IPS-15b (cell line): ENCODE data around the gene SMCR8.
A peak's percentile ranks its signal among the peaks of the same experiment; 100 is the strongest.

Experiments used
- H3K27me3 ChIP-seq: one replicate; pipeline ENCODE4 v1.6.1; 2013; ENCODE audit warnings: low read length; ENCODE audit not compliant: control insufficient read depth, insufficient read depth
- H3K36me3 ChIP-seq: one replicate; pipeline ENCODE4 v1.6.1; 2013; ENCODE audit warnings: low read length; ENCODE audit not compliant: control insufficient read depth, insufficient read depth
- H3K4me1 ChIP-seq: one replicate; pipeline ENCODE4 v1.6.1; 2013; ENCODE audit warnings: mild to moderate bottlenecking, low read length; ENCODE audit not compliant: control insufficient read depth, insufficient read depth
- H3K4me3 ChIP-seq: one replicate; pipeline ENCODE4 v1.5.1; 2013; ENCODE audit warnings: low read depth, low read length
- H3K9ac ChIP-seq: one replicate; pipeline ENCODE4 v1.6.1; 2013; ENCODE audit warnings: low read depth, mild to moderate bottlenecking, low read length
- H3K9me3 ChIP-seq: one replicate; pipeline ENCODE4 v1.6.1; 2013; ENCODE audit warnings: mild to moderate bottlenecking, low read length; ENCODE audit not compliant: control insufficient read depth, insufficient read depth

SMCR8 gene

DNA sequence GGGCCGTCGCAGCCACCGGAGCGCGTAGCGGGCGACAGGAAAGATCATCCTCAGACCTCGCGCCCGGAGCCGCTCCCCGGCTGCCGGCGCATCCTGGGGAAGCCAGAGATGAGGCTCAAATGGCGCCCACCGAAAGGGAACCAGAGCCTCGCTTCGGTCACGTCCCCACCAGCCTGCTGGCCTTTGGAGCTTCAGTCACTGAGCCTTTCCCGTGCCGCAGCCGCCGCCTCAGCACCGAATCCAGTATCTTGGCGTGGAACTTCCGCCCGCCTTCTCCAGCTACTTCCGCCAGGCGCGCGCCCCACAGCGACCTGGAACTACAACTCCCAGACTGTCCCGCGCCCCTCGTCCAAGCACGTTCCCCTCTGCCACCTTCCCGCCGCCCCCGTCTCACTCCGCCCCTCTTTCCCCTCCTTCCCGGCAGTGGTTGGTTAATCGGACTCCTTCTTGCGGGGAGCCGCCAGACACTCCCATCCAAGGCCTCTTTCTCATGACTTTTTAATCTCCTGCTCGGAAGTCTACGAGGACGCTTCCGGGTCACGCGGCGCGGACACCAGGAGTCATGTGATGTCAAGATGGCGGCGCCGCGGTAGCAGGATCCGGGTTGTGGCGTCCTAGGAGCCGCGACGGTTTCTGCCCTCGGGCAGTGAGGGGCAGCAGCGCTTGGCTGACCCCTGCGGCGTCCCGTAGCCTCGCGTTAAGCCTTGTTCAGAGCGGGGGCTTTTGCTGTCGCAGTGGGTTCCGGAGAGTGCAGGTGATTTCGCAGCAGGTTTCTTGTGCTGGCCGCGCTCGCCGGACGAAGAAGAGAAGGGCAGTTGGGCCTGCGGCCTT, at the start of gene SMCR8, which contains the start of gene TOP3A:
TSS of gene SMCR8 (plus strand) at position 563 of the 831 bp plus-strand sequence. CDS start 497 bp downstream, outside the sequence.
TSS of gene TOP3A (minus strand) at position 264 of the 831 bp plus-strand sequence. CDS start at position 48, 216 bp downstream.
- peak within 1 kb of the TSS; percentile 97 for H3K4me3 ChIP-seq
- H3K27me3 ChIP-seq = no peaks in the 10 kb centered on the region
- peaks cover 4% of the 10 kb centered on the region for H3K4me1 ChIP-seq
- H3K36me3 ChIP-seq = peaks cover 26% of the 10 kb centered on the region
- H3K9me3 ChIP-seq = no peaks in the 10 kb centered on the region
- peak within 1 kb of the TSS; percentile 96 for H3K9ac ChIP-seq

DNA sequence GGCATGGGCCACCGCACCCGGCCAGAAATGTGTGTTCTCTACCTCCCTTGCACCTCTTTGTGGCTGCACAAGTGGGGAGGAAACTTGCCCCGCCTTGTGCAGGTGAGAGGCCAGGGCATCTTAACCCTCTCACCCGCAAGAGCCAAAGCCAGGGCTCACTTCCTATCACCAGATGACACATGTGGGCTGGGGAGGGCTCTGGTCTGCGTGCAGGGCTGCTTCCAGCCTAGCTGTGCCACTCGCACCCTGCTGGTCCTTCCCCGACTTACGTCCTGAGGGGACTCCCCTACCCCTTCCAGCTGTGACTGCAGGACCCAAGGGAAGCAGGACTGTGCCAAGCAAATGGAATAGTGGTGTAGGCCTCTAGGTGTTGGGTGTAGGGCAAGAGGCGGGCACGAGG, 47.7 kb upstream of the SMCR8 start:
- Histone ChIP-seq H3K4me1 (peaks cover 2% of the 10 kb centered on the region), H3K27me3 (no peaks in the 10 kb centered on the region), H3K4me3 (no peak overlapping the region), H3K9ac (no peak overlapping the region), H3K9me3 (no peaks in the 10 kb centered on the region), H3K36me3 (peaks cover 24% of the 10 kb centered on the region)

DNA sequence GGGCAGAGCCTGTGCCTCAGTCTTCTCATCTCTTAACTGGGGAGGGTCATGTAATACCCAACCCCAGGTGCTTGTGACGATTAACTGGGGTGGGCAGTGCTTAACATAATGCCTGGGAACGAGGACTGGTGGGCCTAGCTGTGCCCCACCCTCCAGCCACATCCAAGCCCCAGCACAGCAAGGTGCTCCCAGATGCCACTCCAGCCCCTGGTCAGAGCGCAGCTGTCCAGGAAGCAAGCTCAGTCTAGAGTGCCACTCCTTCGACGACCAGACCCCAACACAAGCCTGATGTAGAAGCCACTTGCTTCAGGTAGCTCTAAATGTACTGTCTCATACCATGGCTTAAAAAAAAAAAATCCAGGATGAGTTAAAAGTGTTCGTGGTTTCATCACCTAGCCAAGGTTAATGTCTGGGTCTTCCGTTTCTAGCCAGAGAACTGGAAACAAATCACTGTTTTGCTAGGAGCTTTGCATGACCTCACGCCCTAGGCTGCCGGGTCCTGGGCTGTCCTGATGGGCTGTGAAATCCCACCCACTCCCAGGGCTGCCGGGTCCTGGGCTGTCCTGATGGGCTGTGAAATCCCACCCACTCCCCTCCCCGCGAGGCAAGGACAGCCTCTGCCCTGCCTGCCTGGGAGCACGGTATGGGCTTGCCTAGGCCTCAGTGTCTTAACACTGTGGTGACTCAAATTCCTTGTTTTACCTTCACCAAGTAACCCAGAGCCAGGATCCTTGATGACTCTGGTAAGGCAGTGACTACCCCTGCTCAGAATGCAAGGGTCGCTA, 47.0 kb upstream of the SMCR8 start:
- peaks cover 2% of the 10 kb centered on the region for H3K4me1 ChIP-seq
- H3K27me3 ChIP-seq = no peaks in the 10 kb centered on the region
- peaks cover 22% of the 10 kb centered on the region for H3K36me3 ChIP-seq
- H3K4me3 ChIP-seq = no peak overlapping the region
- no peaks in the 10 kb centered on the region for H3K9me3 ChIP-seq
- no peak overlapping the region for H3K9ac ChIP-seq

DNA sequence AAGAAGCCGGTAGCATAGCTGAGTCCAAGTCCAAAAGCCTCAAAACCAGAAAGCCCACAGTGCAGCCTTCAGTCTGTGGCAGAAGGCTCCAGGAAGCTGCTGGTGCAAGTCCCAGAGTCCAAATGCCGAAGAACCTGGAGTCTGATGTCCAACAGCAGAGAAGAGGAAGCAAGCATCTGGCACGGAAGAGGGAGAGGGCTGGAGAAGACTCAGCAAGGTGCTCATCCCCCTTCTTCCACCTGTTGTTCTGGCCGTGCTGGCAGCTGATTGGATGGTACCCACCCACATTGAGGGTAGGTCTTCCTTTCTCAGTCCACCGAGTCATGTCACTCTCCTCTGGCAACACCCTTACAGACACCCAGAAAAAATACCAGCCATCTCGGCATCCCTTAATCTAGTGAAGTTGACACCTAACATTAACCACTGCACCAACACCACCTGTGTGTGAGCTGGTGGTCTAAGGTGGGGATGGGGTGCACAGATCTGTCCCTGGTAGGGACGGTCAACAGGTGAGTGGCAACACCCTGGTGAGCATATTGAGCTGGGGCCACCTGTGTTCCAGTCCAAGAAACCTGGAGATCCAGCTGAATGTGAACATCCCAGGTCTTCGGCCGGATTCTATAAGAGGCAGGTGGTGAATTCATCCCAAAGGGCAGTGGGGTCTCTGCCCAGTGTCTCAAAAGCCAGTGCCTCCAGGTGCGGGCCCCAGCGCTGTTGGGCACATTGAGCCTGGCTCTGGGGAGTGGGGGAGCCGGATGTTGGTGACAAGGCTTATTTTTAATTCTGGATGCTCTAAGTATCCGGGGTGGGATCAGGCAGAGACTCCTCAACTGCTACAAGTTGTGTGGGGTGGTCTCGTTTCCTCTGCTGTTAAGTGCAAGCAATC, 44.8 kb upstream of the SMCR8 start:
- Histone ChIP-seq H3K9me3 (no peaks in the 10 kb centered on the region), H3K4me1 (peaks cover 2% of the 10 kb centered on the region), H3K36me3 (peaks cover 14% of the 10 kb centered on the region), H3K4me3 (no peak overlapping the region), H3K9ac (no peak overlapping the region), H3K27me3 (no peaks in the 10 kb centered on the region)

DNA sequence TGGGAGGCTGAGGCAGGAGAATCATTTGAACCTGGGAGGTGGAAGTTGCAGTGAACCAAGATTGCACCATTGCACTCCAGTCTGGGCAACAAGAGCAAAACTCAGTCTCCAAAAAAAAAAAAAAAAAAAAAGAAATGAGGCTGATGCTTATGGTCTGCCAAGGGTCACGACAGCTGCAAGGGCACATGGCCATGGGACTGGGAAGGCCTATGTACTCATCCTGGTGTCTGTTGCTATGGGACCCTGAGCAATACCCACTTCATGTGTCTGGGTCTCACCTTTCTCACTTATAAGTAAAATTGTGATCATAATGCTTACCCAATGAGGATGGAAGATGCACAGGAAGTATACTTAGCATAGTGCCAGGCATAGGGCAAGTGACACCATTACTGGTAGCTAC, 38.0 kb upstream of the SMCR8 start:
- H3K4me1 ChIP-seq = no peaks in the 10 kb centered on the region
- H3K9me3 ChIP-seq = no peaks in the 10 kb centered on the region
- H3K9ac ChIP-seq = no peak overlapping the region
- H3K27me3 ChIP-seq = no peaks in the 10 kb centered on the region
- H3K36me3 ChIP-seq = peaks cover 61% of the 10 kb centered on the region
- no peak overlapping the region for H3K4me3 ChIP-seq

DNA sequence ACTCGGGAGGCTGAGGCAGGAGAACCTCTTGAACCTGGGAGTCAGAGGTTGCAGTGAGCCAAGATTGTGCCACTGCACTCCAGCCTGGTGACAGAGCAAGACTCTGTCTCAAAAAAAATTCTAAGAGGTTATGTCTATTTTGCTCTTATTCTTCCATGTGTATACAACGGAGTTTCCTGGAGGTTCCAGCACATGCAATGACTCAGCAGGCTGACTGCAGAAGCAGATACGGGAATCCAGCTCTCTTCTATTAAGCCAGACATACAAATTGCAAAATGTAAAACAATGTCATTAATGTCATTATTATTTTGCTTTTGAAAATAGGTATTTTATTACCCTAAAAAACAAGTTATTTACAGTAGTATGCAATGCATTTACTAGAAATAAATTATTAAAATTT, 36.2 kb upstream of the SMCR8 start:
- Histone ChIP-seq H3K36me3 (peaks cover 68% of the 10 kb centered on the region), H3K4me3 (no peak overlapping the region), H3K9ac (no peak overlapping the region), H3K9me3 (no peaks in the 10 kb centered on the region), H3K27me3 (no peaks in the 10 kb centered on the region), H3K4me1 (no peaks in the 10 kb centered on the region)

GRCh38 chr17:18280249-18280648, 34.8 kb upstream of the SMCR8 start:
- Histone ChIP-seq H3K4me1 (no peaks in the 10 kb centered on the region), H3K36me3 (peaks cover 67% of the 10 kb centered on the region), H3K27me3 (no peaks in the 10 kb centered on the region), H3K9me3 (no peaks in the 10 kb centered on the region), H3K4me3 (no peak overlapping the region), H3K9ac (no peak overlapping the region)

DNA sequence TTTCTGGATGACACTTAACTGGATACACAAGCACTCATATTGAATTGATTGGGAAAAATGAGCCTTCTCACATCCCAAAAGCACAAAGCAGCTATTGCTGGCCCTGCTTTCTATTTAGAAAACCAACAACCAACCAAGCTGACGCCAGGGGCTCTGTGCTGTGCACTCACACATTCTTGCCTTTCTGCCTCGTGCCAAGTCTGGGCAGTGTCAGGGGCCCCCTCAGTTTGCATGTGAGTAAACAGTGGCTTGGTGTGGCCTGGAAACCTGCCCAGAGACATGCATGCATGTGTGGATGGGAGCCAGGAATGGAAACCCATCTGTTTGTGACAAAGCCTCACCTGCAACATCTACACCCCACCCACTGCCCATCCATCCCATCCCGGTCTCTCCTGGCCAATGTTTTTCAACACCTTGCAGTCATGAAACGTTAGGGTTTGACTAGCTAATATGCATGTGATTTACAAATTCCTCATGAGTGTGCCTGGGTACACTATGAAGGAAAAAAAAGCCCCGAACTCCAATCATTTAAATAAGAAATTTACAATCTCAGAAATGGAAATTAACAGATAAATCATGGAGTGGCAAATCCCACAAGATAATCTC, 34.2 kb upstream of the SMCR8 start:
- no peaks in the 10 kb centered on the region for H3K27me3 ChIP-seq
- no peak overlapping the region for H3K4me3 ChIP-seq
- H3K4me1 ChIP-seq = no peaks in the 10 kb centered on the region
- peaks cover 69% of the 10 kb centered on the region for H3K36me3 ChIP-seq
- H3K9me3 ChIP-seq = no peaks in the 10 kb centered on the region
- no peak overlapping the region for H3K9ac ChIP-seq

GRCh38 chr17:18281788-18282187, 33.3 kb upstream of the SMCR8 start:
- no peaks in the 10 kb centered on the region for H3K4me1 ChIP-seq
- no peaks in the 10 kb centered on the region for H3K9me3 ChIP-seq
- no peak overlapping the region for H3K9ac ChIP-seq
- H3K36me3 ChIP-seq = peaks cover 60% of the 10 kb centered on the region
- H3K27me3 ChIP-seq = no peaks in the 10 kb centered on the region
- no peak overlapping the region for H3K4me3 ChIP-seq

DNA sequence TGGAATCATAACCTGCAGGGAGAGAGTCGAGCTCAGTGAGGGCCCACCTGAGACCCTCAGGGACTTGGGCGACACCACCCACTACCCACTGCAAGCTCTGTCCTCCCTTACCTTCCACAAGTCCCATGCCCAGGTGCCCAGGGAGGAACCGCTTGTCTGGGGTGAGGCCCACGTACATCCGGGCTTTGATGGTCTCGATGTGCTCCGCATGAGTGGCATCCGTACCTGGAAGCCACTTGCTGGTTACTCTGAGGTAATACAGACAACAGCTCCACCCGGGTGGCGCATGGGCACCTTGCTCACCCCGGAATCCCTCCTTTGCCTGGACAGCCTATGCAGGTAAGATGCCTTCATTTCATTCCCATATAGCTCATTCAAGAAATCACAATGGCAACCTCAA, 29.8 kb upstream of the SMCR8 start:
- Histone ChIP-seq H3K9ac (no peak overlapping the region), H3K4me1 (no peaks in the 10 kb centered on the region), H3K36me3 (peaks cover 50% of the 10 kb centered on the region), H3K27me3 (no peaks in the 10 kb centered on the region), H3K4me3 (no peak overlapping the region), H3K9me3 (no peaks in the 10 kb centered on the region)
